Lower lobe of right lung (tissue), 2 donors: ENCODE measurements around the gene DMBX1. TPM values are rescaled to one million over a fixed set of nuclear protein-coding genes. Genes with fewer than 3 reads are reported as not detected.
A peak's percentile ranks its signal among the peaks of the same experiment; 100 is the strongest.

Experiments
- ATAC-seq, 2 donors: fragments of 200-7000 bp; cut with Tn5 transposase; one replicate each; pipeline ENCODE4 v1.9.1; 2020 to 2022; ENCODE audit warnings: mild to moderate bottlenecking in 2 of 2, moderate library complexity in 2 of 2
- DNase-seq: peaks from one replicate; pipeline ENCODE4 v3.0.0-alpha.2; 2020
- H3K27ac ChIP-seq: fragments of 200-600 bp; one replicate; pipeline ENCODE4 v1.8.0; 2022
- H3K27me3 ChIP-seq: fragments of 200-600 bp; one replicate; pipeline ENCODE4 v1.8.0; 2022; ENCODE audit warnings: low read depth
- H3K36me3 ChIP-seq: fragments of 200-600 bp; one replicate; pipeline ENCODE4 v1.8.0; 2022; ENCODE audit warnings: mild to moderate bottlenecking
- H3K4me1 ChIP-seq: fragments of 200-600 bp; one replicate; pipeline ENCODE4 v1.8.0; 2022
- H3K4me3 ChIP-seq: fragments of 200-600 bp; one replicate; pipeline ENCODE4 v1.8.0; 2022; ENCODE audit warnings: mild to moderate bottlenecking
- H3K9me3 ChIP-seq: fragments of 200-600 bp; one replicate; pipeline ENCODE4 v1.8.0; 2022
- intact Hi-C: fragments of 100-400 bp; cut with DNase I; formaldehyde crosslinking; loops from one replicate; pipeline ENCODE4 v1.11.0; 2022
- total RNA-seq: library from RNA; stranded (reverse); fragmentation: NEBNext Ultra II Directional; extraction: Animal tissue kit (Norgen Biotek cat#: 25700); gene quantifications from one replicate; pipeline ENCODE4 v1.2.1, GENCODE V29; 2021
- TF ChIP-seq, protein P1 (sequence below): fragments of 200-600 bp; IDR thresholded peaks from one replicate; pipeline ENCODE4 v1.8.0; 2022; ENCODE audit warnings: antibody characterized with exemption, mild to moderate bottlenecking
- donor health status: DM: no; HTN: yes; CAD: no; lungs with severe emphysema.

Gene DMBX1
- total RNA-seq, 1 donor from 2014 or later, result not detected

DNA sequence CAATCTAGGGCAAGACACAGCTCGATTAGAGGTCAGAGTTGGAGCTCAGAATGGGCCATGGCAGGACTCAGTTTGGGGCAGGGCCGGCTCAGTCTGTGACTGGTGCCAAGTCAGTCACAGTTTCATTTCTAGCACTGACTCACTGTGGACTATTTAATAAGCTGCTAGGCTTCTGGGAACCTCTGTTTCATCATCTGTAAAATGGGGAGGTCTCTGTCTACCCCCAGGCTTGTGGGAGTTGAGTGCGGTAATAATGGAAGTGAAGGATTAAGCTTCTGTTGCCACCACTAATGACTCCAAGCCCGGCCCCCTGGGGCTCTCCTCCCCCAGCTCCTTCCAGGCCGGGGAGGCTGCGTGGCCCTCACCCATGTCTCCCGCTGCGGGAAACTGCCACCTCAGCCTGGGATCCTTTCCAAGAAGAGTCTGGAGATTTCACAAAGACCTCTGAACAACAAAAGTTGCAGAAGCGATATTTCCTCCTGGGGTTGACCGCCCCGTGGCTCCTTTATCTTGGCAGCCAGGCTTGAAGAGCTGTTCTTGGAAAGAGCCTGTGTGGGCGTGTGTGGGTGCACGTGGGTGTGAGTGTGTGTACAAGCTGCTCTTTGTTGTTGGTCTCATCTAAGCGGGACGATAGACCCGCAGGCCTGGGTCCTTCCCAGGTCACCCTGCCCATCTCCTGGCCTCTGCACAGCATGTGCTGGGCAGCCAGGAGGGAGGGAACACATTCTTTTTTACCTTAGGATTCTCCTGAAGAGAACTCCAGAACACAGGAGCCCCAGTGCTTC, 32.7 kb downstream of the DMBX1 start:
- TF ChIP-seq, protein P1, sequence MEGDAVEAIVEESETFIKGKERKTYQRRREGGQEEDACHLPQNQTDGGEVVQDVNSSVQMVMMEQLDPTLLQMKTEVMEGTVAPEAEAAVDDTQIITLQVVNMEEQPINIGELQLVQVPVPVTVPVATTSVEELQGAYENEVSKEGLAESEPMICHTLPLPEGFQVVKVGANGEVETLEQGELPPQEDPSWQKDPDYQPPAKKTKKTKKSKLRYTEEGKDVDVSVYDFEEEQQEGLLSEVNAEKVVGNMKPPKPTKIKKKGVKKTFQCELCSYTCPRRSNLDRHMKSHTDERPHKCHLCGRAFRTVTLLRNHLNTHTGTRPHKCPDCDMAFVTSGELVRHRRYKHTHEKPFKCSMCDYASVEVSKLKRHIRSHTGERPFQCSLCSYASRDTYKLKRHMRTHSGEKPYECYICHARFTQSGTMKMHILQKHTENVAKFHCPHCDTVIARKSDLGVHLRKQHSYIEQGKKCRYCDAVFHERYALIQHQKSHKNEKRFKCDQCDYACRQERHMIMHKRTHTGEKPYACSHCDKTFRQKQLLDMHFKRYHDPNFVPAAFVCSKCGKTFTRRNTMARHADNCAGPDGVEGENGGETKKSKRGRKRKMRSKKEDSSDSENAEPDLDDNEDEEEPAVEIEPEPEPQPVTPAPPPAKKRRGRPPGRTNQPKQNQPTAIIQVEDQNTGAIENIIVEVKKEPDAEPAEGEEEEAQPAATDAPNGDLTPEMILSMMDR, result no peak
- Histone ChIP-seq H3K27ac (no peak overlapping the region), H3K36me3 (no peaks in the 10 kb centered on the region), H3K9me3 (no peaks in the 10 kb centered on the region), H3K4me1 (peaks cover 19% of the 10 kb centered on the region), H3K27me3 (peaks cover 33% of the 10 kb centered on the region), H3K4me3 (peak overlapping the region; percentile 4)
- peak; percentile 66 to 67 for ATAC-seq
- intact Hi-C loops, result no loop called here
- DNase-seq, result peak; percentile 79

DNA sequence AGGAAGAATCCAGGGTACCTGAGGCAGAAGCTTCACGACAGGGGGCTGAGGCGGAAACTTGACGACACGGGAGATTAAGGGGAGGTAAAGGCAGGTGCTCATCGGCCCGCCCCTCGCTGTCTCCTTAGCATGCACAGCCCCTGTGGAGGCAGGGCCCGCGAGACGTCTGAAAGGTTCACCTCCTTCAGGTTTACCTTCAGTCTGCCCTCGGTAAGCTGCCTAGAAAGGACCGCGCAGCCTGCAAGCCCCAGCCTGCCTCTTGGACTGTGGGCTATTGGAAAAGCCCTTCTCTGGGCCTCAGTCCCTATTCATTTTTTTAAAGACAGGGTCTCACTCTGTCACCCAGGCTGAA, 33.3 kb downstream of the DMBX1 start:
- no peak for ATAC-seq
- Histone ChIP-seq H3K4me1 (peaks cover 19% of the 10 kb centered on the region), H3K4me3 (no peak overlapping the region), H3K36me3 (no peaks in the 10 kb centered on the region), H3K27ac (no peak overlapping the region), H3K9me3 (no peaks in the 10 kb centered on the region), H3K27me3 (peaks cover 29% of the 10 kb centered on the region)
- TF ChIP-seq, protein P1, result no peak
- intact Hi-C loops, result no loop called here
- DNase-seq, result peak; percentile 43

DNA sequence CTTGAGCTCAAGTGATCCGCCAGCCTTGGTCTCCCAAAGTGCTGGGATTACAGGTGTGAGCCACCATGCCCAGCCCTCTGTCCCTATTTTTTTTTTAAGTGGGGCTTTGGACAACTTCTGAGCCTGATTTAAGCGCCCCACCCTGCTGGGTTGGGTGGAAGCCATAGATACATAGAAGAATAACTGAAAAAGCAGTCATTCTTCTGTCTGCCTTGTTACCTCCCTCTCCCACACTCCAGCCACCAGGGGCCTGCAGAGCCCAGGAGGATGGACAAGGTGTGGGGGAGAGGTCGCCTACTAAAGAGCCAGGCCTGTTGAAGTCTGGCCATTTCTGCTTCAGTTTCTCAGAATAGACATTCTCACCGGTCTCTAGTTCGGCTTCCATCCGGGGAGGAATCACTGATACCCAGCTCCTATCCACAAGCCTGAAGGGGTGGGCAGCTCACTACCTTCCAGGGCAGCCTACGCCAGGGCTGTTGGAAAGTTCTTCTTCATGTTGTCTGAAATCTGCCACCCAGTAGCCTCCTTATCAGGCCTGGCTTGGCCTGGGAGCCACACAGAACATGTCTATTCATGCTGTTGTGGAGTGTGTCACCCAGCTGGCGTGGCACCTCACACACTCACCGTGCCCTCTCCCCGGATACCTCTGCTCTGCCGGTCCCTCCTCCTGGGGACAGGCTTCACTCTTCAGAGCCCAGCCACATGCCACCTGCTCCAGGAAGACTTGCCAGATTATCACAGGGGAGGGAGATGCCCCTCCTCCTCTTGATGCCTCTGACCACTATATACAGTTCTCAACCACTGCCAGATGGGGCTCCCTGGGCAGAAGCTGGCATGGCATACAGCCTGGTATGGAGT, 34.1 kb downstream of the DMBX1 start:
- TF ChIP-seq, protein P1, result no peak
- peaks cover 27% of the 10 kb centered on the region for H3K27me3 ChIP-seq
- peaks cover 19% of the 10 kb centered on the region for H3K4me1 ChIP-seq
- H3K9me3 ChIP-seq, result no peaks in the 10 kb centered on the region
- H3K4me3 ChIP-seq, result no peak overlapping the region
- no peak overlapping the region for H3K27ac ChIP-seq
- DNase-seq, result peak; percentile 32
- ATAC-seq, result no peak
- H3K36me3 ChIP-seq, result no peaks in the 10 kb centered on the region
- intact Hi-C loops, result no loop called here

DNA sequence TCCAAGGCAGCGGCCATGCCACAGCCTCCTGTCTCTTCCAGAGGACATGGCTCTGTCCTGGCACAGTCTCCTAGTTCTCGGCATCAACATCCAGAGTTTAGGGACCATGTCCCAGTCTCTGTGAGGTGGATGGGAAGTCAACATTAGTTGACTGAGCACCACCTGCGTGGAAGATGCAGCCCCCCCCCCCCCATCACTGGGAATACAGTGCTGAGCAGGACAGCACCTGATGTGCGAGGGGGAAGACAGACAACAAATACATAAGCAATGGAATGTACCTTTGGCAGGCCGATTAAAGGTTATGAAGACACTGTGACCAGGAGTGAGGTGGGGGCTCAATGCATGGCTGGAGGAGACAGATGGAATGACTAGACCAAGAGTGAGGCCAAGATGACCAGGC, 35.2 kb downstream of the DMBX1 start:
- Histone ChIP-seq H3K27me3 (peaks cover 36% of the 10 kb centered on the region), H3K9me3 (no peaks in the 10 kb centered on the region)
- intact Hi-C loops, result no loop called here

DNA sequence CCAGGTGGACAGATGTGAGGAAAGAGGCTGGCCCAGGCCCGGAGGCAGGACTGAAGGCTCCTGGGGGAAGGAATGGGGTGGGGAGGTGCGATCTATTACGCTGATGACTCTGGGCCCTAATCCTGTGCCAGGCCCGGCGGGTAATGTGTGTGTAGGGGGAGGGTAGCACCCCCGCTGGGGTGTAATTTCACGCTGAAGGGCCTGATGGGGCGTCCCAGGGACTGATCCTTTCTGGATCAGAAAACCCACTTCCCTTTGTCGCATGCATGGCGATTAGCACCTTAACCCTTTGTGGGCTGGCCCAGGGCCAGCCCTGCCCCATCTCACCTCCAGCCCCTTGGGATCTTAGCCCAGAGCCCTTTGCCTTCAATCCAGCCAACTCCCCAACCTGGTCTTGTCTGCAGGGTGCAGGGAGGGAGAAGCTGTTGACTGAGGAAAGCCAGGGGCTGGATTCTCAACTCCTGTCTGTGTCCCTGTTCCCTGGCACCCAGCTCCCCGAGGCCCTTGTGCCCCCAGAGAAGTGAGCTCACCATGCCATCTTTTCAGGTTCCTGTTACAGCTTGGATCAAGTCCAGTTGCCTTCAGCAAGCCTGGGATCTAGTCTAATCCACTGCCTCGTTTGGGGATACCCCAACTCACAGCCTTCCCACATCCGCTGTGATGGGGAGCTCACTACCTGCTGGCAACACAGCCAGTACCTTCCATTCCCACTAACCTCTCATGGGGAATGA, 35.8 kb downstream of the DMBX1 start:
- no peak overlapping the region for H3K4me3 ChIP-seq
- peaks cover 41% of the 10 kb centered on the region for H3K27me3 ChIP-seq
- intact Hi-C loops, result no loop called here

More for the DNA sequence above, 35.2 kb downstream of the DMBX1 start:
- Histone ChIP-seq H3K4me3 (no peak overlapping the region), H3K36me3 (no peaks in the 10 kb centered on the region), H3K4me1 (peaks cover 19% of the 10 kb centered on the region), H3K27ac (no peak overlapping the region)
- ATAC-seq (no peak), DNase-seq (peak; percentile 15)
- TF ChIP-seq, protein P1, result no peak

More for the DNA sequence above, 35.8 kb downstream of the DMBX1 start:
- no peak overlapping the region for H3K27ac ChIP-seq
- peaks cover 19% of the 10 kb centered on the region for H3K4me1 ChIP-seq
- no peak for ATAC-seq
- no peaks in the 10 kb centered on the region for H3K9me3 ChIP-seq
- no peaks in the 10 kb centered on the region for H3K36me3 ChIP-seq
- TF ChIP-seq, protein P1, result no peak
- DNase-seq, result peak; percentile 15
